DMS 273 (cell line): ENCODE data around the gene ARHGAP40.
A peak's percentile ranks its signal among the peaks of the same experiment; 100 is the strongest.

Source experiments
- DNase-seq: peaks from one replicate; lab custom pipeline; 2025; ENCODE audit not compliant: unreplicated experiment; lab: John Stamatoyannopoulos, UW

The ARHGAP40 gene

GRCh38 chr20:38601216-38602184 is at the start of gene ARHGAP40:
TSS of gene ARHGAP40 (plus strand) at chr20:38601809.
- DNase-seq: peak; percentile 55

GRCh38 chr20:38554986-38555385 is 46.6 kb upstream of the ARHGAP40 start:
- no peak for DNase-seq

GRCh38 chr20:38555395-38555794 is 46.2 kb upstream of the ARHGAP40 start:
- DNase-seq: no peak

- DNase-seq: no peak
Observed at GRCh38 chr20:38557174-38557573, 44.4 kb upstream of the ARHGAP40 start.

GRCh38 chr20:38558596-38559360 is 42.8 kb upstream of the ARHGAP40 start:
- no peak for DNase-seq

- no peak for DNase-seq
Observed at GRCh38 chr20:38559764-38560163, 41.8 kb upstream of the ARHGAP40 start.

GRCh38 chr20:38563802-38564431 is 37.7 kb upstream of the ARHGAP40 start:
- DNase-seq: no peak

GRCh38 chr20:38564680-38565079 is 36.9 kb upstream of the ARHGAP40 start:
- no peak for DNase-seq

- no peak for DNase-seq
Observed at GRCh38 chr20:38566036-38566598, 35.5 kb upstream of the ARHGAP40 start.

GRCh38 chr20:38569747-38570525 is 31.7 kb upstream of the ARHGAP40 start:
- DNase-seq: no peak

GRCh38 chr20:38573413-38573812 is 28.2 kb upstream of the ARHGAP40 start:
- peak; percentile 8 for DNase-seq

GRCh38 chr20:38579219-38579910 is 22.2 kb upstream of the ARHGAP40 start:
- no peak for DNase-seq

GRCh38 chr20:38579921-38580320 is 21.7 kb upstream of the ARHGAP40 start:
- no peak for DNase-seq

- peak; percentile 20 for DNase-seq
Observed at GRCh38 chr20:38581013-38581412, 20.6 kb upstream of the ARHGAP40 start, which contains the start of gene ADIG. TSS of gene ADIG (plus strand) at chr20:38581197. CDS start at chr20:38581251, 54 bp downstream.

- DNase-seq: no peak
Observed at GRCh38 chr20:38581830-38582358, 19.7 kb upstream of the ARHGAP40 start.

GRCh38 chr20:38583306-38583705 is 18.3 kb upstream of the ARHGAP40 start:
- DNase-seq: no peak

GRCh38 chr20:38584099-38584763 is 17.4 kb upstream of the ARHGAP40 start:
- DNase-seq: no peak

GRCh38 chr20:38585404-38586180 is 16.0 kb upstream of the ARHGAP40 start:
- no peak for DNase-seq
